ENCODE data around the gene SH3RF2. TPM values are rescaled to one million over a fixed set of nuclear protein-coding genes. Genes with fewer than 3 reads are reported as not detected.

Gene SH3RF2
- total and polyA plus RNA-seq, 2 of the 13 experiments (the other 11 are each of a cell fraction or from before 2014, with no cell fraction given) = 2.6 to 3.7 TPM

DNA sequence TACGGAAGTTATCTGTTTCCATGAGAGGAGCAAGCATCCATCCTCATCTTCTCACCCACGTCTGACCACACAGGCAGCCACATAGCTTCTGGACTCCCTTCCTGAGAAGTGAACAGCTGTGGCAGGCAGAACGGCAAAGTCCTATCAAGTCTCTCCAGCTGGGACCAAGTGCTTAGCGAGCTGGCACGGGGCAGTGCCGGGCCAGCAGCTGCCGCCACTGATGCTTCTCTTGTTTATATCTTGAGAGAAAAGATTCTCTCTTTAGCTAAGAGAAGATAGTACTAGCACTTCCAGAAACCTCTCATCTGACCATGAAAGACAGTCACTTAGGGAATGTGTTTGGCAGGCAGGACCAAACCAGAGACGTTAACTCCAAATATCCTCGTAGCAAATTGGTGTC is 131.8 kb downstream of the SH3RF2 start:
- in situ Hi-C loops (cut with HindIII; ENCODE audit: extremely low pct_ligation_motif_present, low pct_unique_long_range_greater_than_20kb) (no loop called here), intact Hi-C loops (cut with micrococcal nuclease; ENCODE audit: unreplicated experiment) (no loop called here)
- Histone ChIP-seq H4K20me1 (ENCODE audit: insufficient read depth, low read length) (no peaks in the 10 kb centered on the region), H3K4me3 (replicated peaks in 1 of 3; ENCODE audit: insufficient read depth in 1 of 3, low read depth in 2 of 3, low read length in 3 of 3) (no peak overlapping the region), H3K27me3 (ENCODE audit: control insufficient read depth in 1 of 2, insufficient read depth in 2 of 2, low read length in 2 of 2) (no peaks in the 10 kb centered on the region), H3K79me2 (ENCODE audit: insufficient read depth, low read length) (no peaks in the 10 kb centered on the region), H3K4me2 (ENCODE audit: low read depth, low read length) (no peak overlapping the region), H3K9me3 (ENCODE audit: low read length) (no peaks in the 10 kb centered on the region), H3K27ac (ENCODE audit: extremely low read length, insufficient read depth, low read length) (no peak overlapping the region), H3K9ac (ENCODE audit: insufficient read depth, low read depth, low read length) (no peak overlapping the region), H3K4me1 (ENCODE audit: insufficient read depth, low read length) (peaks cover 8% of the 10 kb centered on the region; the same call in 1 of the 2 replicates), H3K36me3 (replicated peaks in 1 of 2; ENCODE audit: control insufficient read depth in 1 of 2, insufficient read depth in 2 of 2, low read length in 2 of 2) (no peaks in the 10 kb centered on the region), H2AFZ (ENCODE audit: low read length) (no peak overlapping the region)
- DNase-seq (ENCODE audit: low spot score) (no peak), ATAC-seq (no peak), FAIRE-seq (no peak)
- 93% methylated on average over 9 of the region's 9 CpGs for WGBS (ENCODE audit: low lambda C conversion rate)
- BruUV-seq (replicated peaks) = no TSS peak
- ChIA-PET POLR2A (no interaction called here), CTCF (ENCODE audit: low intra/inter-chr PET ratio, low total read pairs) (no interaction called here)
- no peak for TF ChIP-seq MEIS2 (CRISPR knock-in tag; IDR thresholded peaks at IDR 0.05)
- no peak for TF ChIP-seq KDM3A (CRISPR knock-in tag; IDR thresholded peaks at IDR 0.05; ENCODE audit: low read depth)
- TF ChIP-seq JUNB (CRISPR knock-in tag; IDR thresholded peaks at IDR 0.05; ENCODE audit: borderline replicate concordance) = no peak
- no peak for TF ChIP-seq PITX1 (CRISPR knock-in tag; IDR thresholded peaks at IDR 0.05)
- TF ChIP-seq, protein P1, sequence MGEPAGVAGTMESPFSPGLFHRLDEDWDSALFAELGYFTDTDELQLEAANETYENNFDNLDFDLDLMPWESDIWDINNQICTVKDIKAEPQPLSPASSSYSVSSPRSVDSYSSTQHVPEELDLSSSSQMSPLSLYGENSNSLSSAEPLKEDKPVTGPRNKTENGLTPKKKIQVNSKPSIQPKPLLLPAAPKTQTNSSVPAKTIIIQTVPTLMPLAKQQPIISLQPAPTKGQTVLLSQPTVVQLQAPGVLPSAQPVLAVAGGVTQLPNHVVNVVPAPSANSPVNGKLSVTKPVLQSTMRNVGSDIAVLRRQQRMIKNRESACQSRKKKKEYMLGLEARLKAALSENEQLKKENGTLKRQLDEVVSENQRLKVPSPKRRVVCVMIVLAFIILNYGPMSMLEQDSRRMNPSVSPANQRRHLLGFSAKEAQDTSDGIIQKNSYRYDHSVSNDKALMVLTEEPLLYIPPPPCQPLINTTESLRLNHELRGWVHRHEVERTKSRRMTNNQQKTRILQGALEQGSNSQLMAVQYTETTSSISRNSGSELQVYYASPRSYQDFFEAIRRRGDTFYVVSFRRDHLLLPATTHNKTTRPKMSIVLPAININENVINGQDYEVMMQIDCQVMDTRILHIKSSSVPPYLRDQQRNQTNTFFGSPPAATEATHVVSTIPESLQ (CRISPR knock-in tag; conservative IDR thresholded peaks at IDR 0.05) = no peak
- TF ChIP-seq ZNF780A (CRISPR knock-in tag; IDR thresholded peaks at IDR 0.05) = no peak
- TF ChIP-seq, protein P2, sequence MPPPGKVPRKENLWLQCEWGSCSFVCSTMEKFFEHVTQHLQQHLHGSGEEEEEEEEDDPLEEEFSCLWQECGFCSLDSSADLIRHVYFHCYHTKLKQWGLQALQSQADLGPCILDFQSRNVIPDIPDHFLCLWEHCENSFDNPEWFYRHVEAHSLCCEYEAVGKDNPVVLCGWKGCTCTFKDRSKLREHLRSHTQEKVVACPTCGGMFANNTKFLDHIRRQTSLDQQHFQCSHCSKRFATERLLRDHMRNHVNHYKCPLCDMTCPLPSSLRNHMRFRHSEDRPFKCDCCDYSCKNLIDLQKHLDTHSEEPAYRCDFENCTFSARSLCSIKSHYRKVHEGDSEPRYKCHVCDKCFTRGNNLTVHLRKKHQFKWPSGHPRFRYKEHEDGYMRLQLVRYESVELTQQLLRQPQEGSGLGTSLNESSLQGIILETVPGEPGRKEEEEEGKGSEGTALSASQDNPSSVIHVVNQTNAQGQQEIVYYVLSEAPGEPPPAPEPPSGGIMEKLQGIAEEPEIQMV (CRISPR knock-in tag; IDR thresholded peaks at IDR 0.05; ENCODE audit: low read depth) = no peak
- TF ChIP-seq RFXAP (CRISPR knock-in tag; IDR thresholded peaks at IDR 0.05; ENCODE audit: borderline replicate concordance) = no peak
- no peak for TF ChIP-seq ZNF160 (CRISPR knock-in tag; IDR thresholded peaks at IDR 0.05)
- TF ChIP-seq, protein P3, sequence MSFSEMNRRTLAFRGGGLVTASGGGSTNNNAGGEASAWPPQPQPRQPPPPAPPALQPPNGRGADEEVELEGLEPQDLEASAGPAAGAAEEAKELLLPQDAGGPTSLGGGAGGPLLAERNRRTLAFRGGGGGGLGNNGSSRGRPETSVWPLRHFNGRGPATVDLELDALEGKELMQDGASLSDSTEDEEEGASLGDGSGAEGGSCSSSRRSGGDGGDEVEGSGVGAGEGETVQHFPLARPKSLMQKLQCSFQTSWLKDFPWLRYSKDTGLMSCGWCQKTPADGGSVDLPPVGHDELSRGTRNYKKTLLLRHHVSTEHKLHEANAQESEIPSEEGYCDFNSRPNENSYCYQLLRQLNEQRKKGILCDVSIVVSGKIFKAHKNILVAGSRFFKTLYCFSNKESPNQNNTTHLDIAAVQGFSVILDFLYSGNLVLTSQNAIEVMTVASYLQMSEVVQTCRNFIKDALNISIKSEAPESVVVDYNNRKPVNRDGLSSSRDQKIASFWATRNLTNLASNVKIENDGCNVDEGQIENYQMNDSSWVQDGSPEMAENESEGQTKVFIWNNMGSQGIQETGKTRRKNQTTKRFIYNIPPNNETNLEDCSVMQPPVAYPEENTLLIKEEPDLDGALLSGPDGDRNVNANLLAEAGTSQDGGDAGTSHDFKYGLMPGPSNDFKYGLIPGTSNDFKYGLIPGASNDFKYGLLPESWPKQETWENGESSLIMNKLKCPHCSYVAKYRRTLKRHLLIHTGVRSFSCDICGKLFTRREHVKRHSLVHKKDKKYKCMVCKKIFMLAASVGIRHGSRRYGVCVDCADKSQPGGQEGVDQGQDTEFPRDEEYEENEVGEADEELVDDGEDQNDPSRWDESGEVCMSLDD (CRISPR knock-in tag; IDR thresholded peaks at IDR 0.05; ENCODE audit: borderline replicate concordance) = no peak
- no peak for TF ChIP-seq HDAC2 (CRISPR knock-in tag; IDR thresholded peaks at IDR 0.05)
- TF ChIP-seq HNRNPK (IDR thresholded peaks at IDR 0.05; ENCODE audit: low read depth, low read length, poor library complexity, severe bottlenecking) = no peak
